CMK (cell line): ENCODE data around the gene BCR.
"Not testable (repeated sequence)": the region's sequence is repeated elsewhere in the genome, so short reads cannot be mapped to it uniquely, and the experiment has no call there.

Source experiments
- DNase-seq: peaks from one replicate; pipeline ENCODE4 v3.0.0-alpha.2; 2010; ENCODE audit warnings: low read depth

The BCR gene

DNA sequence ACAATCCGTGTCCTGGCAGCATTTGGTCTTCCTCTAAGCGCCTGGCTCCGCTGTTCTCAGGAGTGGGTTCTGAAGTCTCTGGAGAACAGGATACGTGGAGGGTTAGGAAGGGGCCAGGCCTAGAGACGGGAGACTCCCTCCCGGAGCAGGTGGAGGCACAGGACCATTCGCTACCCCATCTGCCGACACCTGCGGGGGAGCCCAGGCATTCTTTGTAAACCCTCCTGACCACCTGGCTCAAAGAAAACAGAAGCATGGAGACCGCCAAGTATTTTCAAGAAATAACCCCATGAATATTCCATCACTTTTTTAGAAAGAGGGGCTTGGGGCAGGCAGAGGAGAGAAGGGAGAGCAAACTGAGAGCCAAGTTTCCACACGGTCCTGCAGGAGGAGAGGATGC is 136.3 kb downstream of the BCR start:
- not testable (repeated sequence) for DNase-seq

DNA sequence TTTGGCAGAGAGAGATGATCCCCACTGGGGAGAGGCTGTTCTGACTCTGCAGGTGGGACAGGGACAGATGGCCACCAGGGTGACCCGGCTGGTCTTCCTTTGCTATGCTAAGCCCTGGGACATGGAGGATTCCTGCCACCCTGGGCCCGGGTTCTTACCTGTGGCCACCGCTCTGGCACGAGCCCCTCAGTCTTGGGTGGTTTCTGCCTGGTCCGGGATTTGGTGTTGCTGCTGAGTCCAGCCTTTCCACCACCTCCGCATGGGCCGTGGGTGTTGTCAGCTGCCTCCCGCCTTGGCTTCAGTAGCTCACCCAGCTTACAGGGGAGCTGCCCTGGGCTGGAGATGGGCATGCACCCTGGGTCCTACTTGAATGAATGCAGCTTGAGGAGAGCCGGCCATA is 138.0 kb downstream of the BCR start:
- DNase-seq, result not testable (repeated sequence)

DNA sequence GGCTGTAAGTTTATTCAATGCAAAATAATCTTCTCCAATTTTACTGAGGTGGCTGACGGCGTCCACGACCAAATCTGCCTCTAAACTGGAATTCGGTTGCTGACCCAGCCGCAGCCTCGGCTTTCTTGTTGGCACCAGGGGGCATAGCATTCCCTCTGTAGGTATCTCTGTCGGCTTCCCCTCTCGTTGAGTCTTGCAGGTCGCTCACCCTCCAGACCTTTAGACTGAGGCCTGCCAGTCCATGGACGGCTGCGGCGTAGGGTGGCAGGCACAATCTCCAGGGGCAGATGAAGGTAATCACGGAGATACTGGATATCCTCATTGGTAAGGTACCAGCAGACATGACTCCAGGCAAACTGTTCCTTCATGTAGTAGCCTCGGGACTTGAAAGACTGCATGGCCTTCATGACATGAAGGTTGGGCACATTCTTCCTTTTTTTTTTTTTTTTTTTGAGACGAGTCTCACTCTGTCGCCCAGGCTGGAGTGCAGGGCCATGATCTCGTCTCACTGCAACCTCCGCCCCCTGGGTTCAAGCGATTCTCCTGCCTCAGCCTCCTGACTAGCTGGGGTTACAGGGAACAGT is 142.3 kb downstream of the BCR start:
- not testable (repeated sequence) for DNase-seq

DNA sequence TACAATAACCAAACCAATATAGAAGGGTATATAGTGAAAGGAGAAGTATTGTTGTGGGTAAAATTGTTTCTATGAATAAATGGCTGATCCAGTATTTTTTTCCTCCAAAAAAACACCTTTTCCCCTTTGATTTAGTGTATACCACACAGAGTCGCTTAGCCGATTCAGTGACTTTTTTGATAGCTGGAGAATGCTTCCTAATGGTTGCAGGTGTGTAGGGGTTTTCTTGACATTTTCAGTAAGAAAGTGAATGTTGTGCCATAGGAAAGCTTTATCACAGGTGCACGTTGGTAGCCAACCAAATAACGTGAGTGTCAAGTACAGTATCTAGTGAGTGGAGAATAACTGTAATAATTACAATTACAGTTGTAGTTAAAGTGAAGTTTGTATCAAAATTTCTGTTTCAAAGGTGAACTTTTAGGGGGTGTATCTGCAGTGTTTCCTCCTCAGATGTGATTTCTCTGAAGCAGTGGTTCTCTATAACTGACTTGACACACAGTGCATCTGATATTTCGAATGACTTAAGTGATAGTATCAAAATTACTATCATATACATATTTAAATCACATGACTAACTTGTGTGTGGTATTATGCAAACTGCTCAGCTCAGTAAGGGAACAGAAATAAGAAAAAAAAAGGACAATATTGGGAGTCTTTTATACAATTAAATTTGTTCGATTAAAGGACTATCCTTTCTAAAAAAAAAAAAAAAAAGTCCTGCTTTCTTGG is 143.8 kb downstream of the BCR start:
- DNase-seq, result not testable (repeated sequence)

DNA sequence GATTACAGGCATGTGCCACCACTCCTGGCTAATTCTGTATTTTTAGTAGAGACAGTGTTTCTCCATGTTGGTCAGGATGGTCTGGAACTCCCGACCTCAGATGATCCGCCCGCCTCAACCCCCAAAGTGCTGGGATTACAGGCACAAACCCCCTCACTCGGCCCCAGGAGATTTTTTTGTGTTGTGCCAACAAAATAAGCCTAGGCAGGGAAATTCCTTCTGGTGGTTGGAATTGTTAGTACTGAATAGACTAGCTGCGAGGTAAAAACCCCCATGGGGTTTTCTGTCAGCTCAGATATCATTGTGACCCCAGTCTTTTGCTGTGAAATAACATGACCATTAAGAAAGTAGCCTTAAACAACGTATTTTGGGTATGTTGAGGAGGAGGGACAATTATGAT is 144.9 kb downstream of the BCR start:
- DNase-seq, result no peak

DNA sequence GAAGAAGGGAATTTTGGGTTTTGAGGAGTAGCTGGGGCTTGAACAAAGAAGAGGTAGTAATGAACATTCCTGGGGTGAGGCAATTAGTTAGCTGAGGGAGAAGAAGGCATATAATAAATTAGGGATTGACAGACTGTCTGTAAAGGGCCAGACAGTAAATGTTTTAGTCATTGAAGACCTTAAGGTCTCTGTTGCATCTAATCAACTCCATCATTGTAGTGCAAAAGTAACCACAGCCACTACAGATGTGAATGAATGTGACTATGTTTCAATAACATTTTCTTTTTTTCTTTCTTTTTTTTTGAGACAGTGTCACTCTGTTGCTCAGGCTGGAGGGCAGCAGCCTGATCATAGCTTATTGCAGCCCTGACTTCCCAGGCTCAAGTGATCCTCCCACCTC is 153.5 kb downstream of the BCR start:
- not testable (repeated sequence) for DNase-seq

DNA sequence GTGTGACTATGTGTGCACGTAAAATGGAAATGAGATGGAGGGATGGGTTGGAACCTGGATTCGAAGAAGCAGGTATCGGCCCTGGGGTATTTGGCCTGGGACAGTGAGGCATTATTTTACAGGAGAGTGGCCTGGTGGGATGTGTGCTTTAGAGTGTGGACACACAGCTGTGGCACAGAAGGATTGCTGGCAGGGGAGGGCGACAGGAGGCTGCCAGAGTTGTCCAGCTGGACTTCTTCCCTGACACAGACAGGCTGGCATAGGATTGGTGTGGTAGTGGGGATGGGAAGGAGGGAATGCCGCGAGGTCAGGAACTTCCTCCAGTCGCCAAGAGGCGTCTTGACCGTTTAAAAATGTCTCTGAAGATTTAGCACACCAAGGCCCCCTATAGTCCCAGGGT is 157.4 kb downstream of the BCR start:
- not testable (repeated sequence) for DNase-seq

DNA sequence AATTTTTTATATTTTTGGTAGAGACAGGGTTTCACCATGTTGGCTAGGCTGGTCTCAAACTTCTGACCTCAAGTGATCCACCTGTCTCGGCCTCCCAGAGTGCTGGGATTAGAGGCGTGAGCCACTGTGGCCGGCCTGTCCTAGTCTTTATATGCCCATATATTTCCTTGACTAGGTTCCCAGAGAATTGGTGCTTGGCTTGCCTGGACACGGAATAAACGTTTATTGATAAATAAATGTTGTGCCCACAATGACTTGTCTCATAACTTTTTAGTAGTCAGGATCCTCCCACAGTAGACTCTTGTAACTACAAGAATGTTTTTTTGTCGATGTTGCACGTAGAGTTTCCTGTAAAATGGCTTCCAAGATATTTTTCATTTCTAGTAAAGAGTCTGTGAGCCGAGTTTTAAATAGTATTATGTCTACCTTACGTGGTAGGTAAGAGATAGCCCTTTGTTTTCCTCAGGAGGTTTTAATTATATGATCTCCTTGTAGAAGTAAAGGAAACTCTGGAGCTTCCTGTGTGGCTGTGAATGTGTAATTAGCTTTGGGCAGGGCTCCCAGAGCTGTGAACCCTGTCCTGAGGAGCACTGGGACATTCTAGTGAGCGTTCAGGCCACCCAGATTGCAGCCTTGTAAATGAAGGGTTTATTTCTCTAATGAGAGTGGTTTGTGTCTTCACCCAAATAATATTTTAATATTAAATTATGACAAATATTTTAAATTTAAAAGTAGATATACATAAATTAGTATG is 161.8 kb downstream of the BCR start:
- not testable (repeated sequence) for DNase-seq

DNA sequence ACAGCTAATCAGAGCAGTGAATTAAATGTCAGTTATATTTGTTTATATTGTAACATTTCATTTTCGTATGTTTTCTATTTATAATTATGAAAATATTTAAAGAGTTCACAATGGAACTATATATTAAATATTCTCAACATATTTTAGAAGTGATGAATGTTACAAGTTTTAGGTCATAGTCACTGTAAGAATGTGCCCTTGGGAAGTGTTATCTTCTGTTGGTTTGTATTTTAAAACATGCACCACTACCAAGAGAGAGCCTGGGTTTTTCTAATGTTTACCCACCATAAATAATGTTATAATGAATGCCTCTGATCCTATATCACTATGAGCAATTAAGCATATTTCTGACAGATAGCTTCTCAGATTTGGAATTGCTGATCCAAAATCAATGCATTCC is 171.0 kb downstream of the BCR start:
- no peak for DNase-seq

DNA sequence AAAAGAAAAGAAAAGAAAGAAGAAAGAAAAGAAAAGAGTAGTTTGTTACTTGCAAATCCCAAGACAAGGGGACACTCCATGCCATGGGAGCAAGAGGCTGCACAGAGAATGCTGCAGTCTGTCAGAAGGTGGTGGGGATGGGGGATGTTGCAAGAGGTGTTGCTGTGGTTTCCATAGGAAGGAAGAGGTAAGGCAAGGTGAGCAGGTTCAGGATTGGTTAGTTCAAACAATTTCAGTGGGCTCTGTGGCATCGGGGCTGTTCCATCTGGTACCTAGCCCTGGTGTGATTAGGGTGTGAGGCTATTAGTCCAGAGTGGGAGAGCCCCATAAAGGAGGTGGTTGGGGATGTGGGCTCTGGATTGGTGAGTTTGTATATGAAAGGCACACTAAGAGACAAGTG is 172.7 kb downstream of the BCR start:
- no peak for DNase-seq

DNA sequence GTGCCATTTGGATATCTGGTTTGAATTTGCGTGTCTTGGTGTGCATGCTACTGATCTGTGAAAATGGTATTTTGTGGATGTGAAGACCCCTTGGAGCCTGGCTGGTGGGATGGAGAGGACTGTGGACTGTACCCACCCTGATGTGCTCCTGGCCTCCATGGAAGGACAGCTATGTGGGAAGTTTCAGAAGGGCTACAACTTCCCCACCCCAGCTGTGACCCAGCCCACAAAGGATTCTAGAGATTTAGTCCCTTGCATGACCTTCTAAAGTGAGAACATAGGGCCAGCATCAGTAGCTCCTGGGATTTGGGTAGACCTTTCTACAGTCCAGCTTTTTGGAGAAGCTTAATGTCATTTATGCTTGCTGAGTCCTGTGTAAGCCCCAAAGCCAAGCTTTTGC is 173.4 kb downstream of the BCR start:
- no peak for DNase-seq

DNA sequence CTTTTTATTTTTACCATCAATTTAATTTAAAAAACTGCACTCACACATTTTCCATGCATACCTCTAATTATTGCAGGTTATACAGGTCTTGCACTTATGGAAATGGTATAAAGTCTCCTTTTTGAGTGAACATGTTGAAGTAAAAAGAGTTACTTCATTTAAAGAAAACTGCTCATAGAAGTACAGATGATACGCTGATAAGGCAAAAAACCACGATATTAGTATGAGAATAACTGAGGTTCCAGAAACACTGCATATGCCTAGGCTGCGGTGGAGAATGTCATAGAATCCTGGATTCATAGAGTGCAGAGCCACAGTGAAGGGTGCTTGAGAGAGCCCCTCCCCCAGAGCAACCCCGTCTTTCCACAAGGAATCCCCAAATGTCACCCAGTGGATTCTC is 175.8 kb downstream of the BCR start:
- DNase-seq, result no peak

DNA sequence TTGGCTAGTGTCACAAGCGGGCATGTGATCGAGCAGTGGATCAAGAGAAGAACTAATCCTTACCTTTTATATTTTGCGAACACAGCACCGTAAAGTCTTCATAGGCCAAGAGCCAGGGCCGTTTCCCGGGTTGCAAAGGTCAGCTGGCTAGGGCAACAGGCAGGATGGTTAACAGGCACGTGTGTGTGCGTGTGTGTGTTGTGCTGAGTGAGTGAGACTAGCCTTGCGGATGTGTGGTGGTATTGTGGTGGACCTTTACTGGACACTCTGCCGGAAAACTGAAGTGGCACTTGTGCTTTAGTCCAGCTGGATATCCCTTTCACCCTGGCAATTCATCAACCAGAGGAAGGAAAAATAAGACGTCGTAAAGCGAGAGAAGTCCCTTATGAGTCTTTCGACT is 176.7 kb downstream of the BCR start:
- DNase-seq, result no peak

DNA sequence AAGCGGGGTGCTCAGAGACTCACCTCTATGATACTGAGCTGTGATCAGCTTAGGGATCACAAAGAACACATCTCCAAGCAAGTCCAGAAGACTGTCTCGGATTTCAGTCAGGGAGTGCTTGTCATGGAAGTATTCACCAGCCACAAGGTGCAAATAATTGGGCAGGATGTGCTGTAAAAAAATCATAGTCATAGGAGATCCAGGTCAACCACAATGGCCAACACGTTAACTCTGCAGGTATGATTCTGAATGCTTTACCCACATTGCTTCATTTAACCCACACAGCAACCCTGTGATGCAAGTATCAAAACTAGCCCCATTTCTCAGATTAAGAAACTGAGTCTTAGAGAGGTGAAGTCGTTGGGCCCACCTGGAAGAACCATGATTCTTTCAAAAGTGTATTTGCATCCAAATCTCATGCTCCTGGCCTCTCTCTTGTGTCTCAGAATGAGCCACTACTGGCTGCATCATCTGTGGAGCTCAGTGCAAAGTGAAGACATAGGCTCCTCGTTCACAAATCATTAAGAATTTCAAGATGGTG is 179.3 kb downstream of the BCR start:
- no peak for DNase-seq

DNA sequence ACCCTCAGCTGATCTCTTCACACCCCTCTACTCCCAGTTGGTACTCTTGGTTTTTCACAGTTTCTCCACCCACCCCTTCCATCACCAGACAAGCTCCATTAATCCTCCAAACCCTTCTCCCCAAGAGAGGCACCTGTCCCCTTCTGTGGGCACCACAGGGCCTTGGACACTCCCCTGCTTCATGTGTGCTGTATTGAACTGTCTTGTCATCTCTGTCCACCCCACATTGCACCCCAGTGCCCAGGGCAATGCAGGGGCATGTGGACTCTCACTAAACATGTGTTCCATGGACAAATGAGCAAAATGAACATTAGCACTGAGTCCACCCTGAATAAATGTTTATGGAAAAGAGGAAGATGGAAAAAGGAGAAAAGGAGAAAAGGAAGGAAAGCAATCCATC is 181.4 kb downstream of the BCR start:
- DNase-seq, result no peak

DNA sequence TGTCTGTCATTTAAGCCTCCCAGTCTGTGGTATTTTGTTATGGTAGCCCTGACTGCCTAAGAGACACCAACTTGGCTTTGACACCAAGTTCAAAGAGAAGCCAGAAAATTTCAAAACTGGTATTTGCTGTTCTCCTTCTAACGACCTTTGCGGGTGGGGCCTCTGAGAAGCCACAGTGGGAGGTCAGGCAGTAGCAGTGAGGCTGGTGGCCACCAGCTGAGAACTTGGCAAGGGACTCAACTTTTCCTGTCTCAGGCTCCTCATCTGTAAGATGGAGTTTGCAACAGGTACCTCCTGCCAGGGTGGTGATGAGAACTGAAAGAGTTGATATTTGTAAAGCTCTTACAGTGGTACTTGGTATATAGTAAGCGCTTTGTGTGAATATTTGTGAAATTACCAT is 183.4 kb downstream of the BCR start:
- no peak for DNase-seq

DNA sequence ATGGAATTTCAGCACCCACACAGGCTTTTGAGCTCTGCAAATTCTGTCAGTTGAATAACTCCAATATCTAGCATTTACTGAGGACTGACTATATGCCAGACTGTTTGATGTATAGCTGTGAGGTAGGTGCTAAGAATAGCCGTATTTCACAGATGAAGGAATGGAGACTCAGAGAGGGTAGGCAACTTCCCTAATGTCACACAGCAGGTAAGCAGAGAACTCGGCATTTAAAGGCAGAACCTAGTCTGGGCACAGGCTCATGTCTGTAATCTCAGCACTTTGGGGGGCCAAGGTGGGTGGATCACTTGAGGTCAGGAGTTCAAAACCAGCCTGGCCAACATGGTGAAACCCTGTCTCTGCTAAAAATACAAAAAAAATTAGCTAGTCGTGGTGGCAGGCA is 184.1 kb downstream of the BCR start:
- DNase-seq, result no peak

DNA sequence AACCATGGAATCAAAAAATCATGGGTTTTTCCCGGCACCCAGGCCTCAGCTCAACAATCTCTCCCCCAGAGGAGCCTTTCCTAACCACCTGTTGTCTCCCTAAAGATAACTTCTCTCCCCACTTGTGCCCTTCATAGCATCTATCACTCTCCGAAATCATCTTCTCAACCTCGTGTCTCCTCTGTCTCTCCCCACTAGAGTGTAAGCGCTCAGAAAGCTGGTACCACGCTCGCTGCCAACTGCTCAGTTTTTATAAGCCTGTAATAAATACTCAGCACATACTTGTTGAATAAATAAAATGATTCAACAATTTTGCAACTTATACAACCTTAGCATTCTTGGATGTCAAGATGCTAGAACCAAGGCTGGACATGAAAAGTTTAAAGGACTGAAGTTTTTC is 185.2 kb downstream of the BCR start:
- no peak for DNase-seq

DNA sequence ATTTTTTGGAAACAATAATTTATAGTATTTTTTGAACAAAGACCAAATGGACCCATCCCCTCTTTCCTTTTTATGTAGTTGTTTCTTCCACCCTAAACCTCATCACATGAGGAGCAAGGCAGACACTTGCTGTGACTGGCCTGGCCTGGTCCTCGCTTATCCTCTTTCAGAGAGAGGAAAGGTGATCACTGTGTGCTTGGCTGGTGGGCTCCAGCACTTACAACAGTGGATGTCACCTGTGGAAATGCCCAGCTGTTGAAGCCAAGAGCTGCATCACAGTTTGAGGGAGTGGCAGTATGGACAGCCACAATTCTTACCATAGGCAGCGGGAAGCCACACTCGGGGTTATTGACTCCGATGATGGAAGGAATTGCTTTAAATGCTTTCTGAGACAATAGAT is 185.7 kb downstream of the BCR start:
- DNase-seq, result no peak

DNA sequence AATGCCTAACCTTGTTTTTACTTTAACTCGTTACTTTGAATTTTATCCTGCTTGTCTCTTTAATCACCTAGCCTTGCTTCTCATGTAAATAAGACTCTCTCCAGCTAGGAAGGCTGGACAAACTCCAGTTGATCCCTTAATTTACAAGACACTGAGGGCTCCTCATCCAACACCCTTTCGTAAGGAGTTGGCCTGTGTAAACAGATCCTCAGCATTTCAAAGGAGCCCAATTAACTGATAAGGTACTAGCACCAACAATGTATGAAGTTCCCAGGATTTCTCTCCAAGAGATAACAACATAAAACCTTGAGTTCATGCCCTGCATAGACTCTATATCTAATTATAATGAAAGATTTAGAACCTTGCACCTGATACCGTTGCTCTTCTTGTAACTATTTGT is 186.9 kb downstream of the BCR start:
- DNase-seq, result not testable (repeated sequence)
